HG02943 (cell line): ENCODE measurements around the gene HLA-DPA1.
"Not testable (repeated sequence)": the region's sequence is repeated elsewhere in the genome, so short reads cannot be mapped to it uniquely, and the experiment has no call there.

Experiments
- ATAC-seq: cut with Tn5 transposase; IDR thresholded peaks from one replicate; pipeline ENCODE4 v1.9.1; 2021; ENCODE audit warnings: mild to moderate bottlenecking, low read depth, moderate library complexity; ENCODE audit not compliant: unreplicated experiment

Gene HLA-DPA1

DNA sequence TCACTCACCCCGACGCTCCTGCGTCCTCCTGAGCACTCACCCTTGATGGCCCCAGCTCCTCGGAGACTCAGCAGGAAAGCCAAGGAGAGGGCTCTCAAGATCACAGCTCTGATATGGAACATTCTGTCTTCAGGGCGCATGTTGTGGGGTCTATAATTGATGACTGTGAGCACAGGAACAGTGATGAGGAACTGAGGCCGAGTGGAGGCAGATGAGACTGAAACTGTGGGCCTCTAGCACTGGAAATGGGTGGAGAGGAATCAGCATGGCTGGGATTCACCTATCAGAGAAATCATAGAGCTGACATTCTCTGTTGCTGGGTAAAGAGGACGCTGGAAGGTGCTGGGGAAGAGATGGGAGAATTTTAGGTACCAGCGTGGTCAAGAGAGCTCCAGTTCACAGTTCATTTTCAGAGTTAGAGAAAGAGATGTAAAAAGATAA, at the start of gene HLA-DPA1:
Gene HLA-DPA1 (minus strand): TSS at position 219 of the 441 bp plus-strand sequence.
- ATAC-seq: no peak

DNA sequence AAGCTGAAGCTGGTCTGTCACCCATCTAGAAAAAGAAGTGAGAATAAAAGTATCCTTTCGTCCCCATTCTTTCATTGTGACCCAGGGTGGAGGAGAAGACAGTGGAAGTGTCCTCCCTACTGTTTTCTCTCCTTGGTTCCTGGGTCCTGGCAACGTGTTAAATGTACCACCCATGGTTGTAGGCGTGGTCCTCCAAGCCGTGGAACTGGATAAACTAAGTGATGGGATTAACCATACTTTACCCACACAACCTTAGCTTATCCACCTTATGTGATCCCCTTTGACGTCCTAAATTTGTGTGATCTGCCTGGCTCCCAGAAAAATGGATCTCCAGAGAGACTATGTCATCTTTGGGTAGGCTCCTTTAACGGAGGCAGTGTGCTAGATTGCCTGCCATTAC, 49.7 kb upstream of the HLA-DPA1 start:
- no peak for ATAC-seq

DNA sequence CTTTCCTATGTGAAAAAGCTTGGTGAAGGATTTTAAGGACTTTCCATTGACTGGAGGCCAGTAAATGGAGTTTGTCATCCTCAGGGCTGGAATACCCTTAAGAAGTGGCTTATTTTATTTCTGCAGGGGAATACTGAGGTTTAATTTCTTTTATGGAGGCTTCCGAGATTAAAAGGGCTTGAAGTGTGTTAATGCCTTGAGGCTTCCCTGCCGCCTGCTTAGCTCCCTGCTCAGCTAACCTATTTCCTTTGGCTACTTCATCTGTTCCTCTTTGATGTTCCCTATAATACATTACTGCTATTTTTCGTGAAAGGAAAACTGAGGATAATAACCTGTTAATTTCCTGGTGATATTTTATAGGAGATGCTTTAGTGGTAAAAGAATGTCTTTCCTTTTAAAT, 46.6 kb upstream of the HLA-DPA1 start:
- ATAC-seq: no peak

DNA sequence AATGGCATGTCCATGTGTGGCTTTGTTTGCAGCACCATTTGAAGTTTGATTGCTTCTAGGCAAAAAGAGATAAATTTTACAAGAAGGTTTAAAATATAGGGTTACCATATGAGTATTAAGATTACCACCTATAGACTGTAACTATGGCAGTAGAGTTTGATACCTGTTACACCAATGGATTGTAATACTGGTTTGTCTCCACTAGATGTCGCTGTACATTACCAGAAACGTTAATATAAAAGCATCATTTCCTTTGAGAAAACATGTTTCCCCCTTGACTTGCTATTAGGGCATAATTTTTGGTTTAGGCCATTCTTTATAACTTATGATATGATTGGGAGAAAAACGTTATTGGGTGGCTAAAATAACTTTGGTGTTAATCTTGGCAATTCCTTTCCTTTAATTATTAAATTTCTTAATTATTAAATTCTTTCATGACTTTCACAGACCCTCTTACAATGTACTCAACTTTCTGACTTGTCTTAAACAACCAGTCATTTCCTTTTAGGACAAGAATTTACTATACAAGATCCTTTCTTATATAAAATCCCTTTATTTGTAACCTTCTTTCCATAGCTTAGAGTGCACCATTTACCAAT, 45.2 kb upstream of the HLA-DPA1 start:
- ATAC-seq: no peak

GRCh38 chr6:33117811-33118277, 44.4 kb upstream of the HLA-DPA1 start:
- no peak for ATAC-seq

DNA sequence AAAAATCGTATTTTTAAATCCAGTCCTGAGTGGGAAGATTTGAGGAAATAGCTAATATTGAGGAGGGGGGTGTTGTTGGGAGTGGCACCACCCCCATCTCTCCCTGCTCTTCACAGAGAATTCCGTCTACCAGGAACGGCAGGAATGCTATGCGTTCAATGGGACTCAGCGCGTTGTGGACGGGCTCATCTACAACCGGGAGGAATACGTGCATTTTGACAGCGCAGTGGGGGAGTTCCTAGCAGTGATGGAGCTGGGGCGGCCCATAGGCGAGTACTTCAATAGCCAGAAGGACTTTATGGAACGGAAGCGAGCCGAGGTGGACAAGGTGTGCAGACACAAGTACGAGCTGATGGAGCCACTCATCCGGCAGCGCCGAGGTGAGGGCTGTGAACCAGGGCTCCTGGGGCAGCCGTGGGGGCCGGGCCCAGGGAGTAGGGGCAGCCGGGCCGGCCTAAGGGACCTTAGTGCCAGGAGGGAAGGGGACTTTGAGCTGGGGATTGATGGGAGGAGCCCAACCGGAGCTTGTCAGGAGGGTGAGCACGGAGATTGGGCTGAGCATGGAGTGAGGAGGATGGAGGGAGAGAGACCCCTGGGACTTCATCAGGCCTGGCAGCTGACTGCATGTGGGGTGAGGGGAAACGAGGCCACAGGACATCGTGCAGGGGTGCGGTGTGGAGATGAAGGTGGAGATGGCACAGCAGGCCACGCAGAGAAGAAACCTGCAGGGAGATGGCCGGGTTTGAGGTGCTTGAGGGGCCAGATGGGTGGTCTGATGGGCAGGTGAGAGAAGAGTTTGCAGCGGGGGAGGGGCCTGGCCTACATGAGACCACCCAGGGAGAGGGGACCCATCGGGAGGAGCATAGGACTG, 43.6 kb upstream of the HLA-DPA1 start:
- ATAC-seq: no peak

GRCh38 chr6:33116417-33116816, 43.0 kb upstream of the HLA-DPA1 start:
- no peak for ATAC-seq

DNA sequence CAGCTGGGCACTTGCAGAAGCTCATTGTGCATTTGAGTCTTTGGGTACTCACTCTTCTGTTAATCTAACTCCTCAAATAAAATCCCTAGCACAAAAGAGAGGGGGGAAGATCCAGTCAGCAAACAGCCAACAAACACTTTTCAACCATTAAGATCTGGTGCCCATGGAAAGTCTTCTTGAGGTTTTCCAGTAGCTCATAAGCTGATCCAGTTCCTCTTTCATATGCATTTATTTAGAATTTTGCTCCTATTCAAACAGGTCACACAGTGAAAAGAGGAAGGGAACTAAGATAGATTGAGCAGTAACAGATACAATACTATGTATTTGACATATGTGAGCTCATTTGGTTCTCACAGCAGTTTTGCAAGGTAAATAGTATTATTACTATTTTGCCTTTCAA, 41.0 kb upstream of the HLA-DPA1 start:
- no peak for ATAC-seq

DNA sequence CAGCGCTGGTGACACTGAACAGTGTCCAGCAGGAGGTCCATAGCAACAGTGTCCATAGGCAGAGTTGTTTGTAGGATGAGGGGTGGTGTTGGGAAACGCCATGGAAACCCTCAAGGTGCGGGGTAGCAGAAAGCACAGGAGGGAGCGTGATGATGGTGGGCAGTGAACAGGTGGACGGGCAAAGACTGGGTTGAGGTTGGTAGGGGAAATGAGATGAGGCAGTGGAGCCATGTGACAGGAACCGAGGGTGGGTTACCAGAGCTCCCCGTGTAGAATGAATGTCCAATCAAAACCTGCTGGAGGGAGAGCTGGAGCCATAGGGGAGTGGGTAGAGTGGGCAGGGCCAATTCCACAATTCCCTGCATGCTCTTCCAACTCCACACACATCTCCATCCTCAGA, 40.3 kb upstream of the HLA-DPA1 start:
- no peak for ATAC-seq

GRCh38 chr6:33112148-33112547, 38.7 kb upstream of the HLA-DPA1 start:
- no peak for ATAC-seq

- ATAC-seq: no peak
Observed at GRCh38 chr6:33108307-33108706, 34.9 kb upstream of the HLA-DPA1 start.

DNA sequence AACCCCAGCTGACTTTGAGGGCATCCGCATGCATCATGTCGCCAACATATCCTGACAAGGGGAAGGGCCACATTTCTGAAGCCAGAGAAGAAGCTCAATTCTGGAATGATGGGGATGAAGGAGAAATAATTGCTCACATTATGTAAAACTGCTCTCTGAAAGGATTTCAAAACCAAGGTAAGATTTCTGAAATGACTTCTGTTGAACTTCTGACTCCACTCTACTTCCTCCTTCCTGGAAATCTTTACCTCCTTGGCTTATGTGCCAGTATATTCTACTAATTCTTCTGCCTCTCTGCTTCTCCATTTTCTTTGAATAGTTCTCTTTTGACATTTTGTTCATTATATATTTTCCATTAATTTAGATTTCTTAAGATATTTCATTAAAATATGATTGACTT, 34.2 kb upstream of the HLA-DPA1 start:
- ATAC-seq: no peak

DNA sequence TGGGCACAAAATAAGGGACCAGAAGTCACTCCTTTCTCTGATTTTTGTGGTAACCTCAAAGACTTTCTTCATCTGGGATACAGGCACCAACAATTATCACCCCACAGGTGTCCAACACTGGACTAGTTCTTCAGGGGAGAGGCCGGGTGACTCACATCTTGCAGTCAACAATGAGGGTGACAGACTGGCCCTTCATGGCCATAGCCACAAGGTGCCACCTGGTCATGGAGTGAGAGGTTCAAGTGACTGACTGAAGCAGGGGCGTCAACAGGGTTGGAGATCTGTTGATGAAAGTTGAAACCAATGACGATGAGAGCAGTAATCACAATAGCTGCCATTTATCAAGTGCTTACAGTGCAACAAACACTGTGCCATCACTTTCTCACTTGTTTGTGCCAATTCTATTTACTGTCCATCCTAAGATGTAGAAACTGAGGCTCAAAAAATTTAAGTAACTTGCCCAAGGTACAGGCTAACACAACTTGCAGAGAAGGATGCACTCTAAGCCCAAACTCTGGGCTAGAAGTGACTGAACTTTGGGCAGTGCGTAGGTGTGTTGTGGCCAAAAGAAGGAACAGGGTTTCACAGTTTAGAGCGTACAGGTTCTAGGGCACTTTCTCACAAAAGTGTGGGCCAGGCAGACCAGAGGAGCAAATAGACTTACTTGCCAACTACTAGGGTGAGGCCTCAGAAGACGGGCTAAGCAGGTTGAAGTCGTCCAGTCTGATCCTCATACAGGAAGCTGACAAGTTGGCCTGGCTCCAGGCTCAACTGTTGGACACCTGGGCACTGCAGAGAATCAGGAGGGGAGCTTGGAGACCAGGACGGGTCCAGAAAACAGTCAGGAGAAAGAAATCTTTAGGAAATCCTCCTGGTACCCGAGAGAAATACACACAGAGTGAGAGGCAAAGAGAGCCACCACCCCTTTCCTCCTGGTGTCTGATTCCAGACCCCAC, 32.7 kb upstream of the HLA-DPA1 start:
- no peak for ATAC-seq

DNA sequence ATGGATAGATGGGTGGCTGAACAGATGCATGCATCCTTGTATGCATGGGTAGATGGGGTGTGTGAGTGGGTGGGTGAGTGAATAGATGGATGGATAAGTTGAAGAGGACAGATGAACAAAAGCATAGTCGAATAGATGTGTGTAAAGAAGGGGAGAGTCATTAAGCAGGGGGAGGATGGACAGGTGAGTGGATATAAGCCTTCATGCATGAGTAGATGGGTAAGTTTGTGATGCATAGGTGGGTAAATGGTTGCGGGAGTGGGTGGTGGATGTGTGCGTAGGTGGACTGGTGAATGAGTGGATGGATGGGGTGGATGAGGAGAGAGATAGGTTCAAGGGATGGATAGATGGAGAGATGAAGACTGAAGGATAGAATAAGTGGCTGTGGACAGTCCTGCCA, 31.9 kb upstream of the HLA-DPA1 start:
- no peak for ATAC-seq

DNA sequence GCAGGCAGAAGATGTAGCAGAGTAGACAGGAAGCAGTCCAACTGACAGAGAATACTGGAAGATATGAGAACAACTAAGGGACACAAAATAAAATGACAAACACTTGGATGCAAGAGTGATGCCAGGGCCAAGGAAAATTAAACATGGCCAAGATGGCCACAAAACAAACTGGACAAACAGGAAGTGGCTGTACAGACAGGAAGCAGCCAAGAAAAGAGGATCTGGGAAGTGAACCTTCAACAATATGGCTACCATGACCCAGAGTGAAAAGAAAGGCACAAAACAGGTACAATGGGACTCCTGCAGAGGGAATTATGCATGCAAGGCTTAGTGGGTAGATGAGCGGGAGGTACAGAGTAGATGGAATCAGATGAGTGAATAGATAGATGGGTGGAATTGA, 31.4 kb upstream of the HLA-DPA1 start:
- ATAC-seq: no peak

DNA sequence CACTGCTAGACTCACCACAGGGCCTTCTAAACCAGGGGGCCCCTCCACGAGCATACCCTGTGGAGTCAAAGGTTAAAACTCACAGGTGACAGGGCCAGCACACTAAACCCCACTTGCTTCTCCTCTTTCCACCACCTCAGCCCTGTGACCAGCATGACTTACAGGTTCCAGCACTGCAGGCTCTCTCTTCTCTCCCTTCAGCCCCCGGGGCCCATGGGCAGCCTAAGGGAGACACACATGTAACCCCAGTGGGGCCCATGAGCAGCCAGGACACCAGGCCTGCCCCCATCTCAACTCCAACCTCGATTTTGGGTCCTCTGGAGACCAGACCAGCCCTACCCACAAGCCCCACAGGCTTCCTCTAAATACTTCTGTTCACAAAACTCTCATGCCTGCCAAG, 30.3 kb upstream of the HLA-DPA1 start:
- ATAC-seq: no peak

DNA sequence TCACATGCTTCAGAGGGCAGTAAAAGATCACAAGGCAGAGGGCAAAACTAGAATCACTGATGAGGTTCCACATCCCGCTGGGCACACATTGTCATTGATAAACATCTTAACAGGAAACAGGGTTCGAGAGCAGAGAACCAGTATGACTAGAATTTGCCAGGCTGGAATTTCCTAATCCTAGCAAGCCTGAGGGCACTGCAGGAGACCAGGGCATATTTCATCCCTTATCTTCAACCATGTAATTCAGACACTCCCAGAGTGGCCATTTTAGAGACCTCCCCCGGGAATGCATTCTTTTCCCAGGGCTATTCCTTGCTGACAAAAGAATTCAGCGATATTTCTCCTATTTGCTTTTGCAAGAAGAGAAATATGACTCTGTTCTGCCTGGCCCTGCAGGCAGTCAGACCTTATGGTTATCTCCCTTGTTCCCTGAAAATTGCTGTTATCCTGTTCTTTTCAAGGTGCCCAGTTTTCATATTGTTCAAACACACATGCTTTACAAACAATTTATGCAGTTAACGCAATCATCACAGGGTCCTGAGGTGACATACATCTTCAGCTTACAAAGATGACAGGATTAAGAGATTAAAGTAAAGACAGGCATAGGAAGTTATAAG, 27.8 kb upstream of the HLA-DPA1 start:
- ATAC-seq: not testable (repeated sequence)

GRCh38 chr6:33095681-33096080, 22.2 kb upstream of the HLA-DPA1 start:
- ATAC-seq: no peak

GRCh38 chr6:33093855-33094254, 20.4 kb upstream of the HLA-DPA1 start:
- ATAC-seq: no peak

DNA sequence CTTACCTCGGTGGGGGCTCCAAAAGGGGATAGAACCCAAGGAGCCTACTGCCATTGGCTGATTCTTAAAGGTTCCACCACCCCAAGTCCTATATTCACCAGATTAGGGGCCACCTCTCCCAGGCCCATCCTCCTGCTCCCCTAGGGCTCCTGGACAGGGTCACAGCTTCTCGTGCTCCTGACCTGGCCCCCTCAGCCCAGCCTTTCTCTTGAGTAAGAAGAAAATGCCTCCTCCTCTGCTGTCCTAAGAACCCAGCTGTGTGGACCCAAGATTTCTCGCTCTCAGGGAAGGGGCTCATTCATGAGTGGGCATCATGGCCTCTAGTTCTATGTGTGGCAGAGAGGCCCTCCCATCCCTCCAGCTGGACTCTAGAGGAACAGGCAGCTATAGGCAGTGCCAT, 18.9 kb upstream of the HLA-DPA1 start:
- ATAC-seq: no peak
